Measurements from ENCODE around the gene AUTS2.

AUTS2 gene

GRCh38 chr7:69656890-69657289, 58.6 kb downstream of the AUTS2 start (continued):
- TF ChIP-seq, protein P1, sequence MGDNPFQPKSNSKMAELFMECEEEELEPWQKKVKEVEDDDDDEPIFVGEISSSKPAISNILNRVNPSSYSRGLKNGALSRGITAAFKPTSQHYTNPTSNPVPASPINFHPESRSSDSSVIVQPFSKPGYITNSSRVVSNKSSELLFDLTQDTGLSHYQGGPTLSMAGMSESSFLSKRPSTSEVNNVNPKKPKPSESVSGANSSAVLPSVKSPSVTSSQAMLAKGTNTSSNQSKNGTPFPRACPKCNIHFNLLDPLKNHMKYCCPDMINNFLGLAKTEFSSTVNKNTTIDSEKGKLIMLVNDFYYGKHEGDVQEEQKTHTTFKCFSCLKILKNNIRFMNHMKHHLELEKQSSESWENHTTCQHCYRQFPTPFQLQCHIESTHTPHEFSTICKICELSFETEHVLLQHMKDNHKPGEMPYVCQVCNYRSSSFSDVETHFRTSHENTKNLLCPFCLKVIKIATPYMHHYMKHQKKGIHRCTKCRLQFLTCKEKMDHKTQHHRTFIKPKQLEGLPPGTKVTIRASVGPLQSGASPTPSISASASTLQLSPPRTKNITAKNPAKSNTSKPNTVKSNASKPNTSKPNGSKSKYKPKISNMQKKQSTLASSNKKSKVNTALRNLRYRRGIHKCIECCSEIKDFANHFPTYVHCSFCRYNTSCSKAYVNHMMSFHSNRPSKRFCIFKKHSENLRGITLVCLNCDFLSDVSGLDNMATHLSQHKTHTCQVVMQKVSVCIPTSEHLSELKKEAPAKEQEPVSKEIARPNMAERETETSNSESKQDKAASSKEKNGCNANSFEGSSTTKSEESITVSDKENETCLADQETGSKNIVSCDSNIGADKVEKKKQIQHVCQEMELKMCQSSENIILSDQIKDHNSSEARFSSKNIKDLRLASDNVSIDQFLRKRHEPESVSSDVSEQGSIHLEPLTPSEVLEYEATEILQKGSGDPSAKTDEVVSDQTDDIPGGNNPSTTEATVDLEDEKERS (tag by site-specific recombination; IDR thresholded peaks at IDR 0.05), result no peak
- TF ChIP-seq REPIN1 (tag by site-specific recombination; IDR thresholded peaks at IDR 0.05; ENCODE audit: low read depth), result no peak
- TF ChIP-seq FEZF1 (tag by site-specific recombination; IDR thresholded peaks at IDR 0.05), result no peak
- TF ChIP-seq, protein P2, sequence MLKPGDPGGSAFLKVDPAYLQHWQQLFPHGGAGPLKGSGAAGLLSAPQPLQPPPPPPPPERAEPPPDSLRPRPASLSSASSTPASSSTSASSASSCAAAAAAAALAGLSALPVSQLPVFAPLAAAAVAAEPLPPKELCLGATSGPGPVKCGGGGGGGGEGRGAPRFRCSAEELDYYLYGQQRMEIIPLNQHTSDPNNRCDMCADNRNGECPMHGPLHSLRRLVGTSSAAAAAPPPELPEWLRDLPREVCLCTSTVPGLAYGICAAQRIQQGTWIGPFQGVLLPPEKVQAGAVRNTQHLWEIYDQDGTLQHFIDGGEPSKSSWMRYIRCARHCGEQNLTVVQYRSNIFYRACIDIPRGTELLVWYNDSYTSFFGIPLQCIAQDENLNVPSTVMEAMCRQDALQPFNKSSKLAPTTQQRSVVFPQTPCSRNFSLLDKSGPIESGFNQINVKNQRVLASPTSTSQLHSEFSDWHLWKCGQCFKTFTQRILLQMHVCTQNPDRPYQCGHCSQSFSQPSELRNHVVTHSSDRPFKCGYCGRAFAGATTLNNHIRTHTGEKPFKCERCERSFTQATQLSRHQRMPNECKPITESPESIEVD (tag by site-specific recombination; IDR thresholded peaks at IDR 0.05), result 0 out of 2 replicates have a peak, but pooled peaks have one; percentile 36
- TF ChIP-seq ZNF623 (tag by site-specific recombination; IDR thresholded peaks at IDR 0.05), result no peak
- TF ChIP-seq WT1 (tag by site-specific recombination; IDR thresholded peaks at IDR 0.05), result no peak
- TF ChIP-seq ZNF600 (tag by site-specific recombination; IDR thresholded peaks at IDR 0.05), result 0 out of 2 replicates have a peak, but pooled peaks have one; percentile 25
- TF ChIP-seq SP7 (tag by site-specific recombination; IDR thresholded peaks at IDR 0.05), result no peak
- TF ChIP-seq ZNF558 (tag by site-specific recombination; IDR thresholded peaks at IDR 0.05), result no peak
- no peak for TF ChIP-seq ZNF76 (tag by site-specific recombination; IDR thresholded peaks at IDR 0.05; ENCODE audit: borderline replicate concordance, low read depth)
- TF ChIP-seq ZFP37 (tag by site-specific recombination; IDR thresholded peaks at IDR 0.05), result no peak
- TF ChIP-seq ZNF654 (tag by site-specific recombination; IDR thresholded peaks at IDR 0.05; ENCODE audit: low read depth), result no peak
- TF ChIP-seq ZBTB17 (tag by site-specific recombination; IDR thresholded peaks at IDR 0.05), result peak; percentile 40; the same call in 1 of the 2 replicates
- TF ChIP-seq ZNF473 (tag by site-specific recombination; IDR thresholded peaks at IDR 0.05), result no peak
- TF ChIP-seq, protein P3, sequence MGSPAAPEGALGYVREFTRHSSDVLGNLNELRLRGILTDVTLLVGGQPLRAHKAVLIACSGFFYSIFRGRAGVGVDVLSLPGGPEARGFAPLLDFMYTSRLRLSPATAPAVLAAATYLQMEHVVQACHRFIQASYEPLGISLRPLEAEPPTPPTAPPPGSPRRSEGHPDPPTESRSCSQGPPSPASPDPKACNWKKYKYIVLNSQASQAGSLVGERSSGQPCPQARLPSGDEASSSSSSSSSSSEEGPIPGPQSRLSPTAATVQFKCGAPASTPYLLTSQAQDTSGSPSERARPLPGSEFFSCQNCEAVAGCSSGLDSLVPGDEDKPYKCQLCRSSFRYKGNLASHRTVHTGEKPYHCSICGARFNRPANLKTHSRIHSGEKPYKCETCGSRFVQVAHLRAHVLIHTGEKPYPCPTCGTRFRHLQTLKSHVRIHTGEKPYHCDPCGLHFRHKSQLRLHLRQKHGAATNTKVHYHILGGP (tag by site-specific recombination; IDR thresholded peaks at IDR 0.05), result no peak
- TF ChIP-seq ZBTB8A (tag by site-specific recombination; IDR thresholded peaks at IDR 0.05), result no peak
- no peak for TF ChIP-seq PRDM1 (tag by site-specific recombination; IDR thresholded peaks at IDR 0.05)
- TF ChIP-seq SCRT2 (tag by site-specific recombination; IDR thresholded peaks at IDR 0.05), result no peak
- TF ChIP-seq ZNF513 (tag by site-specific recombination; IDR thresholded peaks at IDR 0.05), result no peak
- TF ChIP-seq, protein P4, sequence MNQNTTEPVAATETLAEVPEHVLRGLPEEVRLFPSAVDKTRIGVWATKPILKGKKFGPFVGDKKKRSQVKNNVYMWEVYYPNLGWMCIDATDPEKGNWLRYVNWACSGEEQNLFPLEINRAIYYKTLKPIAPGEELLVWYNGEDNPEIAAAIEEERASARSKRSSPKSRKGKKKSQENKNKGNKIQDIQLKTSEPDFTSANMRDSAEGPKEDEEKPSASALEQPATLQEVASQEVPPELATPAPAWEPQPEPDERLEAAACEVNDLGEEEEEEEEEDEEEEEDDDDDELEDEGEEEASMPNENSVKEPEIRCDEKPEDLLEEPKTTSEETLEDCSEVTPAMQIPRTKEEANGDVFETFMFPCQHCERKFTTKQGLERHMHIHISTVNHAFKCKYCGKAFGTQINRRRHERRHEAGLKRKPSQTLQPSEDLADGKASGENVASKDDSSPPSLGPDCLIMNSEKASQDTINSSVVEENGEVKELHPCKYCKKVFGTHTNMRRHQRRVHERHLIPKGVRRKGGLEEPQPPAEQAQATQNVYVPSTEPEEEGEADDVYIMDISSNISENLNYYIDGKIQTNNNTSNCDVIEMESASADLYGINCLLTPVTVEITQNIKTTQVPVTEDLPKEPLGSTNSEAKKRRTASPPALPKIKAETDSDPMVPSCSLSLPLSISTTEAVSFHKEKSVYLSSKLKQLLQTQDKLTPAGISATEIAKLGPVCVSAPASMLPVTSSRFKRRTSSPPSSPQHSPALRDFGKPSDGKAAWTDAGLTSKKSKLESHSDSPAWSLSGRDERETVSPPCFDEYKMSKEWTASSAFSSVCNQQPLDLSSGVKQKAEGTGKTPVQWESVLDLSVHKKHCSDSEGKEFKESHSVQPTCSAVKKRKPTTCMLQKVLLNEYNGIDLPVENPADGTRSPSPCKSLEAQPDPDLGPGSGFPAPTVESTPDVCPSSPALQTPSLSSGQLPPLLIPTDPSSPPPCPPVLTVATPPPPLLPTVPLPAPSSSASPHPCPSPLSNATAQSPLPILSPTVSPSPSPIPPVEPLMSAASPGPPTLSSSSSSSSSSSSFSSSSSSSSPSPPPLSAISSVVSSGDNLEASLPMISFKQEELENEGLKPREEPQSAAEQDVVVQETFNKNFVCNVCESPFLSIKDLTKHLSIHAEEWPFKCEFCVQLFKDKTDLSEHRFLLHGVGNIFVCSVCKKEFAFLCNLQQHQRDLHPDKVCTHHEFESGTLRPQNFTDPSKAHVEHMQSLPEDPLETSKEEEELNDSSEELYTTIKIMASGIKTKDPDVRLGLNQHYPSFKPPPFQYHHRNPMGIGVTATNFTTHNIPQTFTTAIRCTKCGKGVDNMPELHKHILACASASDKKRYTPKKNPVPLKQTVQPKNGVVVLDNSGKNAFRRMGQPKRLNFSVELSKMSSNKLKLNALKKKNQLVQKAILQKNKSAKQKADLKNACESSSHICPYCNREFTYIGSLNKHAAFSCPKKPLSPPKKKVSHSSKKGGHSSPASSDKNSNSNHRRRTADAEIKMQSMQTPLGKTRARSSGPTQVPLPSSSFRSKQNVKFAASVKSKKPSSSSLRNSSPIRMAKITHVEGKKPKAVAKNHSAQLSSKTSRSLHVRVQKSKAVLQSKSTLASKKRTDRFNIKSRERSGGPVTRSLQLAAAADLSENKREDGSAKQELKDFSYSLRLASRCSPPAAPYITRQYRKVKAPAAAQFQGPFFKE (tag by site-specific recombination; IDR thresholded peaks at IDR 0.05; ENCODE audit: borderline replicate concordance), result no peak
- no peak for TF ChIP-seq KLF17 (tag by site-specific recombination; IDR thresholded peaks at IDR 0.05)
- no peak for TF ChIP-seq ZNF626 (tag by site-specific recombination; IDR thresholded peaks at IDR 0.05)
- TF ChIP-seq ZNF202 (tag by site-specific recombination; IDR thresholded peaks at IDR 0.05; ENCODE audit: borderline replicate concordance), result no peak
- TF ChIP-seq, protein P5, sequence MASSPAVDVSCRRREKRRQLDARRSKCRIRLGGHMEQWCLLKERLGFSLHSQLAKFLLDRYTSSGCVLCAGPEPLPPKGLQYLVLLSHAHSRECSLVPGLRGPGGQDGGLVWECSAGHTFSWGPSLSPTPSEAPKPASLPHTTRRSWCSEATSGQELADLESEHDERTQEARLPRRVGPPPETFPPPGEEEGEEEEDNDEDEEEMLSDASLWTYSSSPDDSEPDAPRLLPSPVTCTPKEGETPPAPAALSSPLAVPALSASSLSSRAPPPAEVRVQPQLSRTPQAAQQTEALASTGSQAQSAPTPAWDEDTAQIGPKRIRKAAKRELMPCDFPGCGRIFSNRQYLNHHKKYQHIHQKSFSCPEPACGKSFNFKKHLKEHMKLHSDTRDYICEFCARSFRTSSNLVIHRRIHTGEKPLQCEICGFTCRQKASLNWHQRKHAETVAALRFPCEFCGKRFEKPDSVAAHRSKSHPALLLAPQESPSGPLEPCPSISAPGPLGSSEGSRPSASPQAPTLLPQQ (tag by site-specific recombination; IDR thresholded peaks at IDR 0.05), result no peak
- no peak for TF ChIP-seq ZNF24 (tag by site-specific recombination; IDR thresholded peaks at IDR 0.05)
